ENCODE data around the gene LDLRAD1. TPM values are rescaled to one million over a fixed set of nuclear protein-coding genes. Genes with fewer than 3 reads are reported as not detected.

The LDLRAD1 gene
- total and polyA plus RNA-seq, 2 of the 13 experiments (the other 11 are each of a cell fraction or from before 2014, with no cell fraction given), result 2.5 to 14.0 TPM

- TF ChIP-seq ZIK1 (CRISPR knock-in tag; IDR thresholded peaks at IDR 0.05; ENCODE audit: borderline replicate concordance, low read depth) (0 out of 2 replicates have a peak, but pooled peaks have one; percentile 53), ZNF460 (CRISPR knock-in tag; IDR thresholded peaks at IDR 0.05; ENCODE audit: borderline replicate concordance) (no peak), ZNF20 (CRISPR knock-in tag; IDR thresholded peaks at IDR 0.05) (no peak), ZNF773 (CRISPR knock-in tag; IDR thresholded peaks at IDR 0.05; ENCODE audit: borderline replicate concordance) (no peak), GLI4 (CRISPR knock-in tag; IDR thresholded peaks at IDR 0.05; ENCODE audit: borderline replicate concordance) (no peak), ZNF496 (CRISPR knock-in tag; IDR thresholded peaks at IDR 0.05; ENCODE audit: insufficient replicate concordance) (no peak), TSC22D2 (CRISPR knock-in tag; IDR thresholded peaks at IDR 0.05; ENCODE audit: borderline replicate concordance) (no peak; the same call in 1 of the 2 replicates), ZNF44 (CRISPR knock-in tag; IDR thresholded peaks at IDR 0.05) (no peak), KIAA2018 (CRISPR knock-in tag; IDR thresholded peaks at IDR 0.05; ENCODE audit: borderline replicate concordance) (no peak), KDM5A (IDR thresholded peaks at IDR 0.05; ENCODE audit: borderline replicate concordance, low read length) (no peak), TFDP1 (CRISPR knock-in tag; IDR thresholded peaks at IDR 0.05; ENCODE audit: borderline replicate concordance) (no peak), AKNA (CRISPR knock-in tag; IDR thresholded peaks at IDR 0.05; ENCODE audit: borderline replicate concordance) (no peak), BRCA1 (CRISPR knock-in tag; IDR thresholded peaks at IDR 0.05) (no peak), ELF3 (CRISPR knock-in tag; IDR thresholded peaks at IDR 0.05) (0 out of 2 replicates have a peak, but pooled peaks have one; percentile 16)
Measured at GRCh38 chr1:53992085-53992874, 25.7 kb downstream of the LDLRAD1 start (continued).

Data from HepG2 (cell line).